OCI-LY1 (cell line): ENCODE results near the gene SESN2.

Source experiments
- H2AFZ ChIP-seq: fragments of 200-600 bp; sonication (generic), shearing (Covaris generic); 2 replicates; pipeline ENCODE4 v1.6.0; 2014; ENCODE audit warnings: antibody characterized with exemption, mild to moderate bottlenecking, low read length
- H3F3A ChIP-seq: fragments of 200-600 bp; sonication (generic), shearing (Covaris generic); 2 replicates; pipeline ENCODE4 v1.6.0; 2014; ENCODE audit warnings: mild to moderate bottlenecking, antibody characterized with exemption, low read length, moderate library complexity; ENCODE audit not compliant: insufficient read depth
- H3K27ac ChIP-seq: fragments of 200-600 bp; sonication (generic); 2 replicates; pipeline ENCODE4 v1.5.1; 2014; ENCODE audit warnings: low read length, mixed run types, mild to moderate bottlenecking, low read depth; ENCODE audit not compliant: poor library complexity, severe bottlenecking
- H3K27me3 ChIP-seq: fragments of 200-600 bp; sonication (generic); 2 replicates; pipeline ENCODE4 v1.6.0; 2014; ENCODE audit warnings: antibody characterized with exemption, mild to moderate bottlenecking, low read length, moderate library complexity; ENCODE audit not compliant: insufficient read depth
- H3K36me3 ChIP-seq: fragments of 200-600 bp; sonication (generic); 2 replicates; pipeline ENCODE4 v1.6.1; 2014; ENCODE audit warnings: mild to moderate bottlenecking, antibody characterized with exemption, low read length, moderate library complexity, mixed read lengths; ENCODE audit not compliant: insufficient read depth
- H3K4me1 ChIP-seq: fragments of 200-600 bp; sonication (generic); 2 replicates; pipeline ENCODE4 v1.5.1; 2014; ENCODE audit warnings: mild to moderate bottlenecking, low read length, moderate library complexity; ENCODE audit not compliant: insufficient read depth, severe bottlenecking
- H3K4me2 ChIP-seq: fragments of 200-600 bp; sonication (generic), shearing (Covaris generic); 2 replicates; pipeline ENCODE4 v1.6.1; 2014; ENCODE audit warnings: low read length
- H3K4me3 ChIP-seq: fragments of 200-600 bp; sonication (generic); 2 replicates; pipeline ENCODE4 v1.5.1; 2014; ENCODE audit warnings: low read length, low read depth, mild to moderate bottlenecking, mixed read lengths; ENCODE audit not compliant: poor library complexity, severe bottlenecking
- H3K79me2 ChIP-seq: fragments of 200-600 bp; shearing (Covaris generic); 2 replicates; pipeline ENCODE4 v1.6.1; 2016; ENCODE audit warnings: mixed run types, low read length, mixed read lengths; ENCODE audit not compliant: insufficient read depth
- H3K9ac ChIP-seq: fragments of 200-600 bp; sonication (generic), shearing (Covaris generic); 2 replicates; pipeline ENCODE4 v1.6.1; 2014; ENCODE audit warnings: mild to moderate bottlenecking, low read length, mixed read lengths
- H3K9me2 ChIP-seq: fragments of 200-600 bp; sonication (generic), shearing (Covaris generic); 2 replicates; pipeline ENCODE4 v1.6.1; 2014; ENCODE audit warnings: low read depth, mild to moderate bottlenecking, low read length, mixed read lengths
- H3K9me3 ChIP-seq: fragments of 200-600 bp; shearing (Covaris generic); 2 replicates; pipeline ENCODE4 v1.6.1; 2014; ENCODE audit warnings: low read length, mixed read lengths
- H4K20me1 ChIP-seq: fragments of 200-600 bp; sonication (generic), shearing (Covaris generic); 2 replicates; pipeline ENCODE4 v1.6.0; 2016; ENCODE audit warnings: mild to moderate bottlenecking, low read length; ENCODE audit not compliant: insufficient read depth
- CTCF ChIP-seq: fragments of 200-600 bp; sonication (generic), shearing (Covaris generic); IDR thresholded peaks from 2 replicates; pipeline ENCODE4 v1.5.1; 2017; ENCODE audit warnings: mild to moderate bottlenecking, antibody characterized with exemption, low read length, moderate library complexity, mixed read lengths
- EZH2 ChIP-seq: fragments of 200-600 bp; sonication (generic), shearing (Covaris generic); IDR thresholded peaks from 2 replicates; pipeline ENCODE4 v1.8.0; 2017; ENCODE audit warnings: borderline replicate concordance, mixed run types, mild to moderate bottlenecking, antibody characterized with exemption, low read length, moderate library complexity, mixed read lengths

SESN2 gene

GRCh38 chr1:28314547-28314941, 55.2 kb downstream of the SESN2 start:
- Histone ChIP-seq H4K20me1 (no peaks in the 10 kb centered on the region), H3K9me2 (no peaks in the 10 kb centered on the region), H2AFZ (no peak overlapping the region), H3K4me1 (no peaks in the 10 kb centered on the region), H3K9me3 (no peaks in the 10 kb centered on the region), H3K27ac (no peak overlapping the region), H3K27me3 (no peaks in the 10 kb centered on the region; the same call in 1 of the 2 replicates), H3K36me3 (no peaks in the 10 kb centered on the region), H3K4me2 (no peak overlapping the region), H3F3A (no peaks in the 10 kb centered on the region), H3K4me3 (no peak overlapping the region), H3K9ac (no peak overlapping the region), H3K79me2 (no peaks in the 10 kb centered on the region)
- no peak for TF ChIP-seq EZH2

GRCh38 chr1:28317014-28317413, 57.7 kb downstream of the SESN2 start:
- Histone ChIP-seq H2AFZ (no peak overlapping the region), H3K27me3 (no peaks in the 10 kb centered on the region), H3K4me2 (no peak overlapping the region), H3K4me1 (no peaks in the 10 kb centered on the region), H3K27ac (no peak overlapping the region), H3K9me2 (no peaks in the 10 kb centered on the region), H3K9ac (no peak overlapping the region), H3F3A (no peaks in the 10 kb centered on the region), H4K20me1 (no peaks in the 10 kb centered on the region), H3K36me3 (no peaks in the 10 kb centered on the region), H3K9me3 (no peaks in the 10 kb centered on the region), H3K79me2 (no peaks in the 10 kb centered on the region), H3K4me3 (no peak overlapping the region)
- TF ChIP-seq CTCF (no peak), EZH2 (no peak)

GRCh38 chr1:28322194-28322593, 62.9 kb downstream of the SESN2 start:
- H3K9ac ChIP-seq, result no peak overlapping the region
- H4K20me1 ChIP-seq, result no peaks in the 10 kb centered on the region
- H3K79me2 ChIP-seq, result no peaks in the 10 kb centered on the region
- no peaks in the 10 kb centered on the region for H3K36me3 ChIP-seq
- H3K4me2 ChIP-seq, result no peak overlapping the region
- TF ChIP-seq EZH2 (no peak), CTCF (no peak)
- H3F3A ChIP-seq, result no peaks in the 10 kb centered on the region
- no peaks in the 10 kb centered on the region for H3K27me3 ChIP-seq
- H3K27ac ChIP-seq, result no peak overlapping the region
- H2AFZ ChIP-seq, result no peak overlapping the region
- H3K4me3 ChIP-seq, result no peak overlapping the region
- H3K4me1 ChIP-seq, result peaks cover 8% of the 10 kb centered on the region
- H3K9me2 ChIP-seq, result no peaks in the 10 kb centered on the region
- H3K9me3 ChIP-seq, result no peaks in the 10 kb centered on the region

GRCh38 chr1:28323720-28324119, 64.4 kb downstream of the SESN2 start:
- Histone ChIP-seq H2AFZ (no peak overlapping the region), H3K4me1 (peaks cover 18% of the 10 kb centered on the region), H3K9me3 (no peaks in the 10 kb centered on the region), H3K27me3 (no peaks in the 10 kb centered on the region), H3K27ac (no peak overlapping the region), H3K4me2 (no peak overlapping the region), H3K9ac (no peak overlapping the region), H3K9me2 (no peaks in the 10 kb centered on the region), H4K20me1 (no peaks in the 10 kb centered on the region), H3K79me2 (no peaks in the 10 kb centered on the region), H3K4me3 (no peak overlapping the region), H3F3A (no peaks in the 10 kb centered on the region), H3K36me3 (no peaks in the 10 kb centered on the region)
- no peak for TF ChIP-seq EZH2
- no peak for TF ChIP-seq CTCF
